ENCODE data around the gene TNS3. TPM values are rescaled to one million over a fixed set of nuclear protein-coding genes. Genes with fewer than 3 reads are reported as not detected.

Gene TNS3
- total RNA-seq, 1 donor from 2014 or later, result 452 TPM

GRCh38 chr7:47568056-47568455, 13.9 kb downstream of the TNS3 start:
- no peak overlapping the region for H3K4me3 Mint-ChIP-seq
- H3K27ac Mint-ChIP-seq, result peak overlapping the region; percentile 87
- no peaks in the 10 kb centered on the region for H3K9me3 Mint-ChIP-seq
- peaks cover 24% of the 10 kb centered on the region for H3K36me3 Mint-ChIP-seq
- TF ChIP-seq CTCF (IDR thresholded peaks at IDR 0.05; ENCODE audit: unreplicated experiment), result no peak
- peaks cover 59% of the 10 kb centered on the region for H3K4me1 Mint-ChIP-seq
- no peaks in the 10 kb centered on the region for H3K27me3 Mint-ChIP-seq (ENCODE audit: low read depth)
- DNase-seq (ENCODE audit: low spot score in 2 of 2, unreplicated experiment in 2 of 2), result no peak

- H3K4me1 Mint-ChIP-seq, result peaks cover 42% of the 10 kb centered on the region
- H3K27ac Mint-ChIP-seq, result peak overlapping the region; percentile 80
- no peak overlapping the region for H3K4me3 Mint-ChIP-seq
- no peak for TF ChIP-seq CTCF (IDR thresholded peaks at IDR 0.05; ENCODE audit: unreplicated experiment)
- DNase-seq (ENCODE audit: low spot score in 2 of 2, unreplicated experiment in 2 of 2), result no peak
- H3K36me3 Mint-ChIP-seq, result peaks cover 35% of the 10 kb centered on the region
- no peaks in the 10 kb centered on the region for H3K9me3 Mint-ChIP-seq
- H3K27me3 Mint-ChIP-seq (ENCODE audit: low read depth), result no peaks in the 10 kb centered on the region
These were observed 16.2 kb downstream of the TNS3 start for GRCh38 chr7:47565640-47566250.

- Mint-ChIP-seq H3K4me1 (peaks cover 49% of the 10 kb centered on the region), H3K27ac (peak overlapping the region; percentile 71), H3K36me3 (peaks cover 38% of the 10 kb centered on the region), H3K4me3 (no peak overlapping the region), H3K27me3 (ENCODE audit: low read depth) (no peaks in the 10 kb centered on the region), H3K9me3 (no peaks in the 10 kb centered on the region)
- DNase-seq (ENCODE audit: low spot score in 2 of 2, unreplicated experiment in 2 of 2), result no peak
- TF ChIP-seq CTCF (IDR thresholded peaks at IDR 0.05; ENCODE audit: unreplicated experiment), result no peak
These were observed 18.4 kb downstream of the TNS3 start for GRCh38 chr7:47563521-47563920.

GRCh38 chr7:47561715-47562446, 20.0 kb downstream of the TNS3 start:
- no peak for TF ChIP-seq CTCF (IDR thresholded peaks at IDR 0.05; ENCODE audit: unreplicated experiment)
- H3K36me3 Mint-ChIP-seq, result peaks cover 32% of the 10 kb centered on the region
- H3K4me3 Mint-ChIP-seq, result no peak overlapping the region
- peaks cover 55% of the 10 kb centered on the region for H3K4me1 Mint-ChIP-seq
- H3K27me3 Mint-ChIP-seq (ENCODE audit: low read depth), result no peaks in the 10 kb centered on the region
- no peak for DNase-seq (ENCODE audit: low spot score in 2 of 2, unreplicated experiment in 2 of 2)
- no peaks in the 10 kb centered on the region for H3K9me3 Mint-ChIP-seq
- H3K27ac Mint-ChIP-seq, result peak overlapping the region; percentile 78

GRCh38 chr7:47559306-47560220, 22.3 kb downstream of the TNS3 start:
- no peaks in the 10 kb centered on the region for H3K27me3 Mint-ChIP-seq (ENCODE audit: low read depth)
- peaks cover 58% of the 10 kb centered on the region for H3K4me1 Mint-ChIP-seq
- peak overlapping the region; percentile 96 for H3K27ac Mint-ChIP-seq
- no peak for TF ChIP-seq CTCF (IDR thresholded peaks at IDR 0.05; ENCODE audit: unreplicated experiment)
- DNase-seq (ENCODE audit: low spot score in 2 of 2, unreplicated experiment in 2 of 2), result no peak
- H3K4me3 Mint-ChIP-seq, result no peak overlapping the region
- H3K36me3 Mint-ChIP-seq, result peaks cover 38% of the 10 kb centered on the region
- no peaks in the 10 kb centered on the region for H3K9me3 Mint-ChIP-seq

Data from mesothelial cell of epicardium (in vitro differentiated cells).